CD4-positive, alpha-beta T cell treated with Interleukin-1 beta for 1 hour (primary cell): ENCODE data around the gene ITSN2.

Experiments
- DNase-seq, 2 donors: peaks; one replicate each; pipeline ENCODE4 v3.0.0-alpha.2; 2020 to 2022

Gene ITSN2

DNA sequence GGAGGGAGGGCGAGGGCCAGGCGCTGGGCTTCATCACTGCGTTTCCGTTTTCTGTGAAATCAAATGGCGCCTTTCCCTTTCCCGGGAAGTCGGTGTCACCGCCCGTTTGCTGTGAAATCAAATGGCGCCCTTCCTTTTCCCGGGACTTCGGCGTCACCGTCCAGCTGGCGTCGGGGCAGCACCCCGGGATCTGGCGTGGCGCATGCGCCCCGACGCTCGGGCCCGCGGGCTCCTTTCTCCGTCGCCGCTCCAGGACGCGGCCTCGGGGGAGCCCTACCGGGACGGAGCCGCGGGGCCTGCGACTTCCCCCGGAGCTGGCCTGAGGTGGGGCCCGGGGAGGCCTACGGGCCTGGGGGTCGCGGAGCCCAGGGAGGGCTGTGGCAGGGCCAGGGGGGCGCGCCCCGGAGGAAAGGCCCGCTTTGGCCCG lies 185.5 kb downstream of the ITSN2 start, which contains the start of gene FAM228A:
Gene FAM228A, plus strand, starts transcription at position 203 of the 427 bp plus-strand sequence. CDS start 428 bp downstream, outside the sequence.
- DNase-seq = no peak

DNA sequence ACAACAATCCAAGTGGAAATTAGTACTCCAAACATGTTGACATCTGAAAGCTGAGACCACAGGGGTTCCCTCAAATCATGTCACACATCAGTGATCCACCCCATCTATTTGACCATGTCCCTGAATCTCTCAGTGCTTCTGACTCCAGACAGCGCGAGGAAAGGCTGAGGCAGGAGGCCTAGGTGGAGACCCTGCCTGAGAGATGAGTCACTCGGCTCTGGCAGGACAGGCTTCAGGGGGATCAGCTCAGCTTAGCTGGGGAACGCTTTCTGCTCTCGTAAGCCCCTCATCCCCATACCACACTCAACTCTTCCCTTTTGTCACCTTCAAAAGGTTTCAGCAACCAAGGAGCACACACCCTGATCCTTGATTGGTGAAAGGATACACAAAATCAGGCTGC lies 191.3 kb downstream of the ITSN2 start:
- DNase-seq = no peak

DNA sequence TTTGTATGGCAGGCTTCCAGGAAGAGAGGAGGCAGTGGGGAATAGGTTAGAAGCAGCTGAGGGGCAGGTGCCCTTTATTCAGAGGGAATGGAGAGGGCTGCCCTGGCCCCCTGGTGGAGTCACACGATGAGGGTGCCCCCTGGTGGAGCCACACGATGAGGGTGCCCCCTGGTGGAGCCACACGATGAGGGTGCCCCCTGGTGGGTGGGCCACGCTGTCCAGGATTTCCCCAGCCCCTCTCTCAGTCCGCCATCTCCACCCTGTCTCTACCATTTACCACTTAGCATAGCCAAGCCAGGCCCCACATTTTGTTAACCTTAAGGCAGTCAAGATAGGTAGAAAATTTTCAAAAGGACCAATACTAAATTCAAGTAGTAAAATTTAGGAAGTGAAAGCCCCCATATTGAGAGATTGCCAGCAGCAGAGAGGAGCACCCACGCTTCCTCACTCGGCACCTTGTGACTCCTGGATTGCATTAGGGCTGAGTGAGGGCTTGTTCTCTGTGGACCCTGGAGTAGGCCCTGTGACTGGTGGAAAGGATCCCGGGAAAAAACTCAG lies 195.8 kb downstream of the ITSN2 start:
- DNase-seq = peak; percentile 13 to 21

DNA sequence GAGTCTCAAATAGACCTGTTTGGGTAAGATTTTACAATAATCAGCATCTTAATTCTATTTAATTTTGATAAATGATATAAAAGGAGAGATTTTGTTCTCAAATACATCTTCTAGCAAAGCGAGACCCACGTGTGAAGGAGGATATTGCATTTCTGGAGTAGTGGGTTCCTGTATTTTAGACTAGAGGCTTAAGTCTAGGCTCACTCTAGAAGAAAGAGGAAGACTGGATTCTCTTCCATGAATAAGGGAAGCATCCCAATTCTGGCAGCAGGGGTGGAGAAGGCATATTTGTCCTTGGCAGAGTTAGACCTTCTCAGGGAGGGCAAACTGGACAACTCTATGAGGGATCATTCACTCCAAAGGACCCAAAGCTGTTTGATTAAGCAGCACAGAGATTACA lies 196.7 kb downstream of the ITSN2 start:
- DNase-seq = no peak

DNA sequence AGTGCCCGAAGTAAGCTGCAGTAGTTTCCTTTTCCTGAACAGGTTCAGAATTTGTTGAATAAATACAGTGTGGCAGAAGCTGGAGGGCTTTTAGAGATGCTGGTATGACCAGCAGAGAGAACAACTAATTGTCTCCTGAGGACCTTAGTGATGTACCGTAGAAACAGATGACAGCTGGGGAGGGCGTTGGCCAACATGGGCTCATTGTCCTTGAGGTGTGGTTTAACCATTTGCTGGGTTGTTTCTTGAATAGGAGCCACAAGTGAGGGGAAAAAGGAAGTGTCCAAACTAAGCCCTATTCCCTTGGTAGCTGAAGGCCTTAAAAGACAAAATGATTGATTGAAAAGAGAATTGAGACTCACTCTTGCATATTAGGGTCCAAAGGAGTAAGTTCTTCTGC lies 197.2 kb downstream of the ITSN2 start:
- no peak for DNase-seq

DNA sequence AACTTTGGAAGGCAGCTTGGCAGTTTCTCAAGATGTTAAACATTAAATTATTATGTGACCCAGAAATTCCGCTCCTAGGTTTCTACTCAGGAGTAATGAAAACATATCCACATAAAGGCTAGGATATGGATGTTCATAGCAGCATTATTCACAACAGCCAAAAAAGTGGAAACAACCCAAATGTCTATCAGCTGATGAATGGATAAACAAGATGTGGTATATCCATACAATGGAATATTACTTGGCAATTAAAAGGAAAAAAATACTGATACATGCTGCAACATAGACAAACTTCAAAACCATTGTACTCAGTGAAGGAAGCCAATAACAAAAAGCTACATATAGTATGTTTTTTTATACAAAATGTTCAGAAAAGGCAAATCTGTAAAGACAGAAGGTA lies 197.8 kb downstream of the ITSN2 start:
- DNase-seq = no peak

DNA sequence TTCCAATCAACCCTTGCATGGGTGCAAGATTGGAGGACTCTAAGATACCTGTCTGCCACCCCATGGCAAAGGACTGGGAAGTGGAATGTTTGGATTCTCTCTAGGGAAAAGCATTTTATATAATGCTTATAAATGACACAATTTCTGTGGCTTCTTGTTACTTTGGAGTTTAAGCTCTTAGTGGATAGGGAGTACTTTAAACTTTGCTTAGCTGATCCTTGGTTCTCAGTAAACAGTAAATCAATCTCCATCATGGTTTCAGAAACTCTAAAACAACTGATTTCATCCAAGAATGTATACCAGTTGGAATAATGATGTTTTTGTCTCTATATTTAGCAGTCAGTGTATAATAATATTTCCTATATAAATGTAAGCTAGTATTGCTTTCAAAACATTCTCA lies 199.6 kb downstream of the ITSN2 start:
- DNase-seq = no peak

DNA sequence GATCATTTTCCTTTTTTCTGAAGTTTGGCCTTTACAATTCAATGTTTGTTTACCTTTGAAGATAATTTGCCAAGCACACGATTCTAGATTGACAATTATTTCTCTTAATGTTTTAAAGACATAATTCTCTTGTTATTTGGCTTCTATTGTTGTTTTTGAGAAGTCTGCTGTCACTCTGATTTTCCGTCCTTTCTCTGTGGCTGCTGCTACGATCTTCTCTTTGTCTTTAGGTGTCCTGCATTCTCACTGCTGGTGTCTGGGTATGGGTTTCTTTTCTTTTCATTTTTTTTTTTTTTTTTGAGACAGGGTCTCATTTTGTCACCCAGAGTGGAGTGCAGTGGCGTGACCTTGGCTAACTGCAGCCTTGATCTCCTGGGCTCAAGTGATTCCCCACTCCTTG lies 200.6 kb downstream of the ITSN2 start:
- DNase-seq = no peak

DNA sequence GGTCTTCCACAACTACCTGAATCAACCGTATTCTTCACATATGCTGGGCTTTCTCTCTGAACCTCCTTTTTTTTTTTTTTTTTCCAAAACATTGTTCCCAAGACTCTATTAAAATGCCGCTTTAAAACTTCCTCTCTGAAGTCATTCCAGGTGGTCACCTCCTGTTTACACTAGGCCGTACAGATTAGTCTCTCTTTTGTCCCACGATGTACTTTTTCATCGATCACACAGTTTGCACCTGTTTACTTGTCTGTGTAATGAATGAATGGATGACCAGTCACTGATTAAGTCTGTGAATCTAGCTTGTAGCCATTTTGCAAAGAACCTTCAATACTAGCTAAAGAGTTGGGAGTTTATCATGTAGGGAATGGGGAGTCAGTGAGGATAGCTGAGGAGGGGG lies 202.2 kb downstream of the ITSN2 start:
- no peak for DNase-seq

DNA sequence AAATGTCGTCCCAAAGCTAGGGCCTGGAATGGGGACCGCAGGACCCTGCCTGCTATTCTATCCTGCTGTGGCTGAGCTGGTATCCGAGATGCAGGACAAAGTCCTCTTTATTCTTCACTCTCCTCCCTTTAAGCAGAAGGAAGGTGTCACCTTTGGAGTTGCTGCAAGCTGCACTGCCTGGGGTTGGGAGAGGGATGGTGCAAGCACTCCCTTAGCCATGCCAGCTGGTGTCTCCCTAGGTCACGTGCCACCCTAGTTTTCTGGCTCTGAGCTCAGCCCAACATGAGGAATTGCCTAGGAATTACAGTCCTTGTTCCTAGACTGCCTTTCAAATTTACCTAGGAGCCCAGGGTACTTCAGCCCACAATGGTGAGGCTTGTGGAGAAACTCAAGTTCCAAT lies 206.9 kb downstream of the ITSN2 start:
- DNase-seq = no peak
